Adipocyte (in vitro differentiated cells): ENCODE data around the gene MYO16.

Experiments used
- DNase-seq: peaks from one replicate; pipeline ENCODE4 v3.0.0-alpha.2; 2015; ENCODE audit warnings: low read depth
- H3K27me3 ChIP-seq: replicated peaks from 2 replicates; pipeline ENCODE4 v1.7.0; 2013; ENCODE audit warnings: mild to moderate bottlenecking, low read length, moderate library complexity; ENCODE audit not compliant: control insufficient read depth, insufficient read depth
- H3K36me3 ChIP-seq: 2 replicates; pipeline ENCODE4 v1.7.0; 2013; ENCODE audit warnings: low read length, mild to moderate bottlenecking, moderate library complexity; ENCODE audit not compliant: control insufficient read depth, insufficient read depth, severe bottlenecking
- H3K4me1 ChIP-seq: 2 replicates; pipeline ENCODE4 v1.7.0; 2013; ENCODE audit warnings: mild to moderate bottlenecking, low read length, moderate library complexity; ENCODE audit not compliant: control insufficient read depth, insufficient read depth
- H3K4me3 ChIP-seq: 2 replicates; pipeline ENCODE4 v1.7.0; 2013; ENCODE audit warnings: mild to moderate bottlenecking, low read length, moderate library complexity
- H3K9ac ChIP-seq: 2 replicates; pipeline ENCODE4 v1.7.0; 2013; ENCODE audit warnings: mild to moderate bottlenecking, low read length, moderate library complexity
- H3K9me3 ChIP-seq: 2 replicates; pipeline ENCODE4 v1.7.0; 2013; ENCODE audit warnings: mild to moderate bottlenecking, low read length, moderate library complexity; ENCODE audit not compliant: control insufficient read depth

Gene MYO16

DNA sequence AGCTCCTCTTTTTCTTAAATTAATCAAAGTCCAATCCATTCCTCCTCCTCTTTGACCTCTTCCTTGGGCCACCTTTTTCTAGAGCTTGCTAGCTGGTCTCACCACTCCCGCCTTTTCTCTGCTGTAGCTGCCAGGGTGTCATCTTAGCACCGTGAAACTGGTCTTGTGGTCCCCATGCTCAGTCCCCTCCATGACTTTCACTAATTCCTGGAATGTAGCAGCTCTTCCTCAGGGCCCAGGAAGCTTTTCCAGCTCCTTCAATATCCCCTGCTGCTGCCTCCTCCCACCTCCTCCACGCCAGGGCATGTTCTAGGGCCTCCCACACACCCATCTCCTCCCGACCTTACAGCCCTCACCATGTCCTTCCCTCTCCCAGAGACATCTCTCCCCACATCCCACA lies 222.2 kb downstream of the MYO16 start:
- Histone ChIP-seq H3K27me3 (no peaks in the 10 kb centered on the region), H3K36me3 (no peaks in the 10 kb centered on the region), H3K4me3 (no peak overlapping the region), H3K9me3 (no peaks in the 10 kb centered on the region), H3K9ac (no peak overlapping the region), H3K4me1 (no peaks in the 10 kb centered on the region)
- DNase-seq, result no peak

DNA sequence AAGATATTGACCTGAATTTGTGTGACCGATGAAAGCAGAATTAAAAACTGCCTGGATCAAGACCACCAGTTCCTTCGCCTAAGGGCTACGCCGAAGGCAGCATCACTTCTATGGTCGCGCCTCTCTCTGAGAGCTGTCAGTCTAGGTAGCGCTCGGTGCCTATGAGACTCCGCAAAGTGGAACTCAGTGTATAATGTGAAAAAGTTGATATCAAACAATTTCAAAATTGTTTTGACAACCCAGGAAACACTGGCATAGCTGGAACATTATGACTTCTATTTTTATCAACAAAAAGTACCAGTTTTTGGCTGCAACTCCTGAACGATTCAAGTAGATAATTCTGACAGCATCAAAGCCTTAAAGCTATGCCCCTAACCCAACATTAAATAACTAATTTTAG lies 223.6 kb downstream of the MYO16 start:
- H3K4me3 ChIP-seq, result no peak overlapping the region
- no peaks in the 10 kb centered on the region for H3K27me3 ChIP-seq
- DNase-seq, result no peak
- H3K9ac ChIP-seq, result no peak overlapping the region
- H3K9me3 ChIP-seq, result no peaks in the 10 kb centered on the region
- H3K4me1 ChIP-seq, result no peaks in the 10 kb centered on the region
- no peaks in the 10 kb centered on the region for H3K36me3 ChIP-seq

DNA sequence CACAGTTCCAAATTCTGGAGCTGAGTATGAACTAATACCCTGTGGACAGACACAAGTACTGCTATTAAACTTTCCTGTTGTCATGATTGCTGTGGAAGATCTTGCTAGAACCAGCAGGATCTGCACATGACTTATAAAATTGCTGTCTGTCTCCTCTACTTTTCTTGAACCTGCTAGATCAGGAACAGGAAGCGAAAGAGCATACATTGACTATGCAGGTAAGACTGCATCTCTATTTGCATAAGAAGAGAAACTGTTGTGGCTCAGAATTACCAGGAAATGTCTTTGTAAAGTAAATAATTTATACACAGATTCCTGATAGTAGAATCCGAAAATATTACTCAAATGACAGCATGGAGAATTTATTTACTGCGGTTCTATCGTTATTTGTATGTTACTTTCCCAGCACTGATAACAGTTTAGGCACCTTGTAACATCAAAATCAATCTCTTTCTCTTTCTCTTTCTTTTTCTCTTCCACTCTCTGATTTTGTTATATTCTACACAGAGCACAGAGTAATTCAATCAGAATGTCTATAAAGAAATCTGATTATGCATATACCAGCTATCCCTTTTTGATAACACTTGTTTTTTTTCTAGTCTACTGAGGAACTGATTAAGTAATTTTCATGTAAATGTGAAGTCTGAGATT lies 226.5 kb downstream of the MYO16 start:
- Histone ChIP-seq H3K9me3 (no peaks in the 10 kb centered on the region), H3K27me3 (no peaks in the 10 kb centered on the region), H3K36me3 (no peaks in the 10 kb centered on the region), H3K9ac (no peak overlapping the region), H3K4me1 (peaks cover 12% of the 10 kb centered on the region), H3K4me3 (no peak overlapping the region)
- DNase-seq, result no peak

DNA sequence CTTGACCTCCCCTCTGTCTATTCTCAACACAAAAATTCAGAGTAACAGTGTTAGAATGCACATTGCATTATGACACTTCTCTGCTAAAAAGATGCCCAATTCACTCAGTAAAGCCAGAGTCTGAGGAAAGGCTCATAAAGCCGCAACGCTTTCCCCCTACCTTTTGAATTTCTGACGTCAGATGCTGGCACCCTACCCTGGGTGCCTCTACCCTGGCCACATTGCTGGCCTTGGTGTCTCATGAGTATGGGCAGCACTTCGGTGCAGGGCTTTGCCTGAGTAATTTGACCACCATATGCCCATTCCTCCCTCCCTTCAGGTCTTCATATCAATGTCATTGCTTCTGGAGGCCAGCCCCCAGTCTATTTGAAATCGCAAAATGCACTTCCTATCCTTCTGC lies 229.3 kb downstream of the MYO16 start:
- no peak for DNase-seq
- Histone ChIP-seq H3K27me3 (no peaks in the 10 kb centered on the region), H3K4me1 (peaks cover 12% of the 10 kb centered on the region), H3K9ac (no peak overlapping the region), H3K9me3 (no peaks in the 10 kb centered on the region), H3K36me3 (no peaks in the 10 kb centered on the region), H3K4me3 (peak overlapping the region; percentile 76)

DNA sequence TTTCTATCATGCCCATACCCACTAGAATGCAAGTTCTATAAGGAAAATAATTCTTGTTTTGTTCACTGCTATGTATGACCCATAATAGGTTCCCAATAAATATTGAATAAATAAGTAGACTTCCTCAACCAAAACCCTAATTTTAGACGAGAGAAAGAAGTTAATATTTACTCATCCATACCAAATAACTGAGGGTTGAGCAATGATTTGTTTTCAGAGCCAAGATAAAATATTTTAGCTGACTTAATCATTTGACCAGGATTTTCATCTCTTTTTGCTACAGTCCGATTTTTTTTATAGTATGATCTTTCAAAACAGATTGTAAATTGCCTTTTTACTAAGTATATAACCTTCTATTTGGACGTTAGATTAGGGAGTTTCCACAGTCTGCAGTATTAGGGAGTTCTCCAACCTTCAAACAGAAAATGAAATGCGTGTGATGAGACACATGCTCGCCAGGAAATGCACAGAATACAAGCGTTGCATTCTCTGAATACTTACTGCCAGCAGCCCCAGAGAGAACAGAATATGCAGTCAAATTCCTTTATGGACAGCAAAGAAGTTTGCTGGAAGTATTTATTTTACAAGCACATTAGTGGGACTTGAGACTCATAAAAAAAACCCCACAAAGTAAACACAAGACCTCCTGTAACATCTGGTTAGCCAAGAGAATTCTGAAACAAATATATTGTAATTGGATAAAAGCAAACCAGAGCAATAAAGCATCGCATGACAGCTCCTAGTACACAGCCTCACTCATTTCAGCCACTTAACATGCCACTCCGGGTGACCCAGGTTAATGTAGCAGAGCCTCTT lies 230.0 kb downstream of the MYO16 start:
- peak overlapping the region; percentile 33 for H3K9ac ChIP-seq
- no peaks in the 10 kb centered on the region for H3K27me3 ChIP-seq
- H3K4me3 ChIP-seq, result peak overlapping the region; percentile 76
- no peaks in the 10 kb centered on the region for H3K36me3 ChIP-seq
- H3K9me3 ChIP-seq, result no peaks in the 10 kb centered on the region
- peaks cover 12% of the 10 kb centered on the region for H3K4me1 ChIP-seq
- DNase-seq, result peak; percentile 81

DNA sequence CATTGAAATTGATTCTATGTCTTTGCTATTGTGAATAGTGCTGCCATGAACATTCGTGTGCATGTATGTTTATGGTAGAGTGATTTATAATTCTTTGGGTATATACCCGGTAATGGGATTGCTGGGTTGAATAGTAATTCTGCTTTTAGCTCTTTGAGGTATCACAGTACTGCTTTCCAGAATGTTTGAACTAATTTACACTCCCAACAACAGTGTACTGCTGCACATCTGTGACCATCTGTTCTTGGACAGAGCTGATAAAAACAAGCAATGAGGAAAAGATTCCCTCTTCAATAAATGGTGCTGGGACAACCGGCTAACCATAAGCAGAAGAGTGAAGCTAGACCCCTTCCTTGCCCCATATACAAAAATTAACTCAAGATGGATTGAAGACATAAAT lies 231.0 kb downstream of the MYO16 start:
- Histone ChIP-seq H3K36me3 (no peaks in the 10 kb centered on the region), H3K4me3 (no peak overlapping the region), H3K27me3 (no peaks in the 10 kb centered on the region), H3K4me1 (peaks cover 12% of the 10 kb centered on the region), H3K9ac (no peak overlapping the region), H3K9me3 (no peaks in the 10 kb centered on the region)
- no peak for DNase-seq

DNA sequence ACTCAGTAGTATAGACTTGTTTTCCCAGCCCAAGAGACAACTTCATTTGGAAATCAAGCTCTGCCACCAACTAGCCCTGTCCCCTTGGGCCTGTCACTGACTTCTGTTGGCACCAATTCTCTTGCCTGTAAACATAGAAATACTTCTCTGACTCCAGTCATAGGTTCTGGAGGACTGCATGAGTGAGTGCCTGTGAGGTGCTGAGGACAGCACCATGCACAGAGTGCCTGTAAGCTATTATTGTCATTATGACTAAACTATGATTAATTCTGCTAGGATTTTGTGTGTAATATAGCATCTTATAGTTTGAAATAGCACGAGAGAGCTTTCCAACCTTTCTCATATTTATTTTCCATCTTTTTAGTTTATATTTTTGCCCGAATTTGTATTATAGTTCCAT lies 247.9 kb downstream of the MYO16 start:
- no peaks in the 10 kb centered on the region for H3K36me3 ChIP-seq

DNA sequence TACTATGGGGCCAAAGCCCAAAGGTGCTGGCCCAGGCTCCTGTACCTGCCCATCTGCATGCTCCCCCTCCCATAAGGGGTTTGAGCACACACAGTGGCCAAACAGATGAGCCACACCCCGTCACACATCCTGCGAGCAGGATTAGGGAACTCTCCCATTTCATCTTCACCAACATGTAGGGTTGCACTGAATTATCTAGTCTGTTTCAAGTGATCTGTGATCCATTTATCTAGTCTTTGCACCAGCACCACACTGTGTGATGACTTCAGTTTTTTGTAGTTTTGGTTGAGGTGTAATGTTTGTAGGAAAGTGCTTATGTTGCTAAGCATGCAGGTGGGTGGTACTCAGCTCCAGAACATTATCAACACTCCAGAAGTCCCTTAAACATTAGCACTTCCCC lies 249.3 kb downstream of the MYO16 start:
- H3K4me3 ChIP-seq, result no peak overlapping the region
- H3K9me3 ChIP-seq, result no peaks in the 10 kb centered on the region
- H3K36me3 ChIP-seq, result no peaks in the 10 kb centered on the region
- no peaks in the 10 kb centered on the region for H3K4me1 ChIP-seq
- no peak overlapping the region for H3K9ac ChIP-seq
- DNase-seq, result no peak
- H3K27me3 ChIP-seq, result peaks cover 3% of the 10 kb centered on the region

More for the DNA sequence above, 247.9 kb downstream of the MYO16 start:
- Histone ChIP-seq H3K4me3 (no peak overlapping the region), H3K4me1 (no peaks in the 10 kb centered on the region), H3K9me3 (no peaks in the 10 kb centered on the region), H3K27me3 (no peaks in the 10 kb centered on the region), H3K9ac (no peak overlapping the region)
- peak; percentile 31 for DNase-seq

DNA sequence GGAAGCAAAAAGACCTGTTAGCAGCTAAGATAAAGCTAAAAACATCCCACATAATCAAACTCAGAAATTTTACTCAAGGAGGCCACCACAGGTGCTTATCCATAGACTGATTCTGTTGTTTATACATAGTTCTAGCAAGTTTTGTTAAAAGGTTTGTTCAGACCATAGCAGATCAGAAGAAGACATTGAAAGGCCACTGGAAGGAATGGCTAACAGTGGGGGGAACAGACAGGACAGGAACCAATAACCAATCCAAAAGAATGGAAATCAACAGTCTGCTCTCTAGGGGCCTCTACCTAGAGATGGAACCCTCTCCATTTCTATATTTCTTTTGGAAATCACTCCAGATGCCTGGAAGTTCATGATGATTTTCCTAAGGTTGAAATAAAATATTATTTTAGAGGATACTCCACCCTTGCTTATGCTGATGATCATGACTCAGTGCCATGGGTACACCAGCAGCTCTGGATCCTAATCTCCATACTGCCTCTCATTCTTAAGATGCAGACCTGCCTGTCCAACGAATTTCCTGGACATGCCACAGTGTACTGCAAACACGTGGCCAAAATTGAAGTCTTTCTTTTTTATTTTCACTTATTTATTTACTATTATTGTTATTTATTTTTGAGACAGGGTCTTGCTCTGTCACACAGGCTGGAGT lies 260.0 kb downstream of the MYO16 start:
- Histone ChIP-seq H3K4me3 (no peak overlapping the region), H3K36me3 (no peaks in the 10 kb centered on the region), H3K9ac (no peak overlapping the region), H3K4me1 (no peaks in the 10 kb centered on the region), H3K9me3 (no peaks in the 10 kb centered on the region), H3K27me3 (no peaks in the 10 kb centered on the region)
- no peak for DNase-seq

DNA sequence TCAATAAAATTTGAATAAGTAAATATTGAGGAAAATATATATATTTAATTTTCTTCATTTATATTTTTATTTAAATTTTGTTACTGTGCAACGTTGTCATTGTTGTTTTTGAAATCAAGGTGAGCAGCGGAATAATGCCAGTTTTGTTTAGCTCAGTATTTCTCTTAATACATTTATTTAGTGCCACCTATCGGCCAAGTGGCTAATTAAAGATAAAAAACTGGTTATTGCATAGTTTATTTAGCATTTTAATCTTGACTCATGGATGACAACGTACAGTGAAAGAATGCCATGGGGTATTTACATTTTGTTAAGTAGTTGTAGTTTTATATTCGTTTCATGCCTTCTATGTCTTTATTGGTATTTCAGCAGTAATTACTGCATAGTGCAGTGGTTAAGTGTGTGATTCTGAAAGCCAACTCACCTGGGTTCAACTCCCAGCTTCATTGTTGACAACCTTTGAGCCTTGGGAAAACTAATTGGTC lies 265.9 kb downstream of the MYO16 start:
- no peaks in the 10 kb centered on the region for H3K4me1 ChIP-seq
- H3K9me3 ChIP-seq, result no peaks in the 10 kb centered on the region
- no peak overlapping the region for H3K9ac ChIP-seq
- no peaks in the 10 kb centered on the region for H3K36me3 ChIP-seq
- DNase-seq, result peak; percentile 85
- H3K4me3 ChIP-seq, result no peak overlapping the region
- H3K27me3 ChIP-seq, result no peaks in the 10 kb centered on the region

DNA sequence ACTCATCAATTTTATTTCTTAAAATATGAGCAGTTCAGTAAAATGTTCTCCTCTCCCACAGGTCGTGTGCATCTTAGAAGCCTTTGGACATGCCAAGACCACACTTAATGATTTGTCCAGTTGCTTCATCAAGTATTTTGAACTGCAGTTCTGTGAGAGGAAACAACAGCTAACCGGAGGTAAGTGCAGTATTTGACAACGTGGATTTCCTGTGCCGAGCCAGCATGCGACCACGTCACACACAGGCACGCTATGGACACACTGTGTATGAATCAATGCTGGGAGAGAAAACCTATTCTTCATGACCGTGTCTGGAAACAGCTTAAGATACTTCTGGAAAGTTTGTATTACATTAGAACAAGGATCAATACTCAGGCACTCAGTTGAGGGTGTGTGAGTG lies 268.5 kb downstream of the MYO16 start:
- Histone ChIP-seq H3K36me3 (no peaks in the 10 kb centered on the region), H3K4me1 (peaks cover 7% of the 10 kb centered on the region), H3K9me3 (no peaks in the 10 kb centered on the region), H3K27me3 (no peaks in the 10 kb centered on the region), H3K4me3 (no peak overlapping the region), H3K9ac (no peak overlapping the region)
- DNase-seq, result no peak
